Spleen (tissue), 11 donors: Measurements from ENCODE around the gene KCNJ16. TPM values are rescaled to one million over a fixed set of nuclear protein-coding genes. Genes with fewer than 3 reads are reported as not detected.

ENCODE experiments used
- DNase-seq: peaks from one replicate; pipeline ENCODE4 v3.0.0-alpha.2; 2020
- H3K27ac ChIP-seq, 8 donors: fragments of 200-600 bp; sonication (generic) in 7 of 8; 1 replicate in 4 of 8; 2 replicates in 4 of 8; pipeline versions ENCODE4 v1.5.0 to v1.8.0; 2016 to 2021; ENCODE audit warnings: inconsistent platforms in 4 of 8, mild to moderate bottlenecking in 4 of 8, moderate library complexity in 1 of 8
- H3K27me3 ChIP-seq, 7 donors: fragments of 200-600 bp; sonication (generic) in 6 of 7; replicated peaks in 1 of 7; 1 replicate in 4 of 7; 2 replicates in 3 of 7; pipeline versions ENCODE4 v1.5.0 to v1.8.0; 2016 to 2021; ENCODE audit warnings: inconsistent platforms in 3 of 7, mild to moderate bottlenecking in 1 of 7
- H3K36me3 ChIP-seq, 6 donors: fragments of 200-600 bp; sonication (generic) in 5 of 6; 1 replicate in 4 of 6; 2 replicates in 2 of 6; pipeline versions ENCODE4 v1.5.0 to v1.8.0; 2016 to 2021; ENCODE audit warnings: inconsistent platforms in 2 of 6
- H3K4me1 ChIP-seq, 6 donors: fragments of 200-600 bp; sonication (generic) in 5 of 6; 1 replicate in 3 of 6; 2 replicates in 3 of 6; pipeline versions ENCODE4 v1.5.0 to v1.8.0; 2016 to 2021; ENCODE audit warnings: inconsistent platforms in 3 of 6
- H3K4me3 ChIP-seq, 8 donors: fragments of 200-600 bp; sonication (generic) in 7 of 8; 1 replicate in 4 of 8; 2 replicates in 4 of 8; pipeline versions ENCODE4 v1.5.0 to v1.8.0; 2016 to 2021; ENCODE audit warnings: inconsistent platforms in 4 of 8, mild to moderate bottlenecking in 4 of 8, moderate library complexity in 2 of 8
- H3K9me3 ChIP-seq, 8 donors: fragments of 200-600 bp; sonication (generic) in 7 of 8; 1 replicate in 4 of 8; 2 replicates in 4 of 8; pipeline versions ENCODE4 v1.5.0 to v1.8.0; 2016 to 2021; ENCODE audit warnings: inconsistent platforms in 4 of 8
- CTCF ChIP-seq, 11 experiments: fragments of 200-600 bp in 7 of 11; fragments of 450-650 bp in 4 of 11; sonication (generic) in 4 of 11; IDR thresholded peaks in 8 of 11; conservative IDR thresholded peaks in 3 of 11; 1 replicate in 7 of 11; 2 replicates in 4 of 11; pipeline versions ENCODE4 v1.4.0 to v1.8.0; 2016 to 2021; ENCODE audit warnings: antibody characterized with exemption in 11 of 11, inconsistent platforms in 4 of 11, mild to moderate bottlenecking in 1 of 11
- POLR2A ChIP-seq, 3 donors: fragments of 450-650 bp; IDR thresholded peaks; one replicate each; pipeline ENCODE4 v1.5.1; 2017; ENCODE audit warnings: antibody characterized with exemption in 3 of 3, mild to moderate bottlenecking in 1 of 3
- POLR2AphosphoS5 ChIP-seq, 3 donors: sonication (generic); formaldehyde crosslinking; IDR thresholded peaks; one replicate each; pipeline ENCODE4 v1.5.1; 2017; ENCODE audit warnings: antibody characterized with exemption in 3 of 3
- WGBS, 5 donors: extraction: QIAGEN DNeasy Blood & Tissue Kit in 3 of 5; methylation state at CpG; one replicate each; pipeline versions ENCODE4 v1.1.5 to v1.1.7; 2013 to 2018; 5-methylcytosine and 5-hydroxymethylcytosine counted together
- intact Hi-C: fragments of 100-400 bp; cut with DNase I; formaldehyde crosslinking; loops from one replicate; pipeline ENCODE4 v1.15.0; 2023; ENCODE audit warnings: low total_unique reads
- polyA plus RNA-seq, 3 donors: library from polyadenylated mRNA; stranded (reverse); fragments of 200-250 nt; gene quantifications; one replicate each; pipeline ENCODE4 v1.2.1, GENCODE V29; 2013
- total RNA-seq, 7 donors: library from RNA; depleted of rRNA in 3 of 7; stranded (reverse); fragments of >200 nt in 3 of 7; fragmentation: NEBNext Ultra II Directional in 4 of 7; extraction: Animal tissue kit (Norgen Biotek cat#: 25700) in 4 of 7; gene quantifications; one replicate each; pipeline versions ENCODE4 v1.1.0 to v1.2.1, GENCODE V29; 2016 to 2021
- donor health status: healthy with polysubstance abuse.
- donor health status: DM: no; HTN: no; CAD: no; lungs with moderate emphysema.
- donor health status: DM: no; HTN: no; CAD: no.
- donor health status: Bipolar disorder and iron deficiency.
- donor health status: healthy.
- donor health status: DM: no; HTN: no; CAD: no.
- donor health status: DM: yes; HTN: yes; CAD: no.

Gene KCNJ16
- total and polyA plus RNA-seq, 10 donors = 0.12 to 2.2 (median 0.86) TPM

GRCh38 chr17:70115126-70115525 is 40.1 kb downstream of the KCNJ16 start:
- Histone ChIP-seq H3K27me3 (no peaks in the 10 kb centered on the region), H3K4me3 (no peak overlapping the region), H3K9me3 (peaks cover 0 to 18% (median 0%) of the 10 kb centered on the region in 8 donors), H3K27ac (no peak overlapping the region), H3K4me1 (peaks cover 0 to 14% (median under 1%) of the 10 kb centered on the region in 6 donors), H3K36me3 (no peaks in the 10 kb centered on the region)
- DNase-seq = no peak
- intact Hi-C loops = no loop called here
- no peak for TF ChIP-seq CTCF (IDR thresholded peaks at IDR 0.05 in 8 of 11, conservative IDR thresholded peaks at IDR 0.05 in 3 of 11)

- H3K27me3 ChIP-seq = no peaks in the 10 kb centered on the region
- no peak for DNase-seq
- no peak for TF ChIP-seq POLR2AphosphoS5 (IDR thresholded peaks at IDR 0.05)
- no peak for TF ChIP-seq CTCF (IDR thresholded peaks at IDR 0.05 in 8 of 11, conservative IDR thresholded peaks at IDR 0.05 in 3 of 11)
- no peak for TF ChIP-seq POLR2A (IDR thresholded peaks at IDR 0.05)
- 85 to 96% (median 90%) methylated on average over 3 of the region's 3 CpGs for WGBS, 5 donors
- peaks cover 0 to 24% (median 14%) of the 10 kb centered on the region in 6 donors for H3K4me1 ChIP-seq
- no peaks in the 10 kb centered on the region for H3K36me3 ChIP-seq
- no peak overlapping the region for H3K27ac ChIP-seq
- intact Hi-C loops = no loop called here
- H3K9me3 ChIP-seq = peaks cover 0 to 17% (median 0%) of the 10 kb centered on the region in 8 donors
- H3K4me3 ChIP-seq = no peak overlapping the region
Measured at GRCh38 chr17:70116919-70117318, 41.9 kb downstream of the KCNJ16 start.

GRCh38 chr17:70119545-70119944 is 44.5 kb downstream of the KCNJ16 start:
- DNase-seq = no peak
- peaks cover 0 to 16% (median 0%) of the 10 kb centered on the region in 8 donors for H3K9me3 ChIP-seq
- intact Hi-C loops = no loop called here
- H3K27ac ChIP-seq = no peak overlapping the region
- no peak overlapping the region for H3K4me3 ChIP-seq
- no peak for TF ChIP-seq CTCF (IDR thresholded peaks at IDR 0.05 in 8 of 11, conservative IDR thresholded peaks at IDR 0.05 in 3 of 11)
- no peaks in the 10 kb centered on the region for H3K27me3 ChIP-seq
- H3K4me1 ChIP-seq = peaks cover 0 to 40% (median 14%) of the 10 kb centered on the region in 6 donors
- 85 to 100% (median 92%) methylated on average over 1 of the region's 1 CpG for WGBS, 5 donors
- no peaks in the 10 kb centered on the region for H3K36me3 ChIP-seq

GRCh38 chr17:70119983-70120382 is 45.0 kb downstream of the KCNJ16 start:
- no peaks in the 10 kb centered on the region for H3K36me3 ChIP-seq
- intact Hi-C loops = no loop called here
- peak overlapping the region in 4 of 8 donors; percentile 24 to 60 (median 58) for H3K27ac ChIP-seq
- no peaks in the 10 kb centered on the region for H3K27me3 ChIP-seq
- peaks cover 0 to 40% (median 14%) of the 10 kb centered on the region in 6 donors for H3K4me1 ChIP-seq
- TF ChIP-seq POLR2A (IDR thresholded peaks at IDR 0.05) (no peak), POLR2AphosphoS5 (IDR thresholded peaks at IDR 0.05) (no peak), CTCF (IDR thresholded peaks at IDR 0.05 in 8 of 11, conservative IDR thresholded peaks at IDR 0.05 in 3 of 11) (no peak)
- WGBS, 5 donors = 49 to 65% (median 54%) methylated on average over 2 of the region's 2 CpGs
- no peak for DNase-seq
- no peak overlapping the region for H3K4me3 ChIP-seq
- H3K9me3 ChIP-seq = peaks cover 0 to 16% (median 0%) of the 10 kb centered on the region in 8 donors
